ENCODE results near the gene MATN1. TPM values are rescaled to one million over a fixed set of nuclear protein-coding genes. Genes with fewer than 3 reads are reported as not detected.

The MATN1 gene
- total and polyA plus RNA-seq, 12 donors = not detected

DNA sequence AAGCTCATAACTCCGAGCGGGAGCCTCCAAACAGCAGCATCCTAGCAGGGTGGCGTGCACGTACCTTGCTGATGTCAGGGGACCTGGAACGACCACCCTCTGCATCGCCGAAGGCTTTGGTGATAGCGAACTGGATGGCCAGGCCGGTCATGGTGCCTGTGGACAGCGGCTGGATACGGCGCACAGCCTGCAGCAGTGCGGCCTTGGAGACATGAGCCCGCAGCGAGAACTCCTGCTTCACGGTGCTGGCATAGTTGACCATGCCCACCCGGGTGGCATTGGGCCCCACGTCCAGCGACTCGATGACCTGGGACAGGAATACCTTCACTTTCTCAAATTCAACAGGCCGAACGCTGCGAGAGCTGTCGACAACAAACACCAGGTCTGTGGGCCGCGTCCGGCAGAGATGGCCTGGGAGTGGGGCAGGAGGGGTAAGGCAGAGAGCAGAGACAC lies 2.0 kb downstream of the MATN1 start:
- peaks cover 0 to 2% (median 0%) of the 10 kb centered on the region in 11 donors for H3K9me3 ChIP-seq
- H3K4me3 ChIP-seq = no peak overlapping the region
- no peak overlapping the region for H3K27ac ChIP-seq
- no peak for ATAC-seq
- 95 to 97% methylated on average over 27 of the region's 27 CpGs for WGBS, 2 donors
- TF ChIP-seq, protein P1, sequence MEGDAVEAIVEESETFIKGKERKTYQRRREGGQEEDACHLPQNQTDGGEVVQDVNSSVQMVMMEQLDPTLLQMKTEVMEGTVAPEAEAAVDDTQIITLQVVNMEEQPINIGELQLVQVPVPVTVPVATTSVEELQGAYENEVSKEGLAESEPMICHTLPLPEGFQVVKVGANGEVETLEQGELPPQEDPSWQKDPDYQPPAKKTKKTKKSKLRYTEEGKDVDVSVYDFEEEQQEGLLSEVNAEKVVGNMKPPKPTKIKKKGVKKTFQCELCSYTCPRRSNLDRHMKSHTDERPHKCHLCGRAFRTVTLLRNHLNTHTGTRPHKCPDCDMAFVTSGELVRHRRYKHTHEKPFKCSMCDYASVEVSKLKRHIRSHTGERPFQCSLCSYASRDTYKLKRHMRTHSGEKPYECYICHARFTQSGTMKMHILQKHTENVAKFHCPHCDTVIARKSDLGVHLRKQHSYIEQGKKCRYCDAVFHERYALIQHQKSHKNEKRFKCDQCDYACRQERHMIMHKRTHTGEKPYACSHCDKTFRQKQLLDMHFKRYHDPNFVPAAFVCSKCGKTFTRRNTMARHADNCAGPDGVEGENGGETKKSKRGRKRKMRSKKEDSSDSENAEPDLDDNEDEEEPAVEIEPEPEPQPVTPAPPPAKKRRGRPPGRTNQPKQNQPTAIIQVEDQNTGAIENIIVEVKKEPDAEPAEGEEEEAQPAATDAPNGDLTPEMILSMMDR (IDR thresholded peaks at IDR 0.05) = no peak
- no peak for DNase-seq
- H3K36me3 ChIP-seq = peaks cover 0 to 7% (median 0%) of the 10 kb centered on the region in 9 donors
- intact Hi-C loops (cut with DNase I) = loop anchor here in 7 of 10 donors (2.0 to 10.0 kb wide), 6 partner anchors 57 to 433 kb away; partner anchors contain the start of gene SDC3 (in 1 of the 7)
- H3K27me3 ChIP-seq = no peaks in the 10 kb centered on the region
- peaks cover 0 to 15% (median 10%) of the 10 kb centered on the region in 9 donors for H3K4me1 ChIP-seq

DNA sequence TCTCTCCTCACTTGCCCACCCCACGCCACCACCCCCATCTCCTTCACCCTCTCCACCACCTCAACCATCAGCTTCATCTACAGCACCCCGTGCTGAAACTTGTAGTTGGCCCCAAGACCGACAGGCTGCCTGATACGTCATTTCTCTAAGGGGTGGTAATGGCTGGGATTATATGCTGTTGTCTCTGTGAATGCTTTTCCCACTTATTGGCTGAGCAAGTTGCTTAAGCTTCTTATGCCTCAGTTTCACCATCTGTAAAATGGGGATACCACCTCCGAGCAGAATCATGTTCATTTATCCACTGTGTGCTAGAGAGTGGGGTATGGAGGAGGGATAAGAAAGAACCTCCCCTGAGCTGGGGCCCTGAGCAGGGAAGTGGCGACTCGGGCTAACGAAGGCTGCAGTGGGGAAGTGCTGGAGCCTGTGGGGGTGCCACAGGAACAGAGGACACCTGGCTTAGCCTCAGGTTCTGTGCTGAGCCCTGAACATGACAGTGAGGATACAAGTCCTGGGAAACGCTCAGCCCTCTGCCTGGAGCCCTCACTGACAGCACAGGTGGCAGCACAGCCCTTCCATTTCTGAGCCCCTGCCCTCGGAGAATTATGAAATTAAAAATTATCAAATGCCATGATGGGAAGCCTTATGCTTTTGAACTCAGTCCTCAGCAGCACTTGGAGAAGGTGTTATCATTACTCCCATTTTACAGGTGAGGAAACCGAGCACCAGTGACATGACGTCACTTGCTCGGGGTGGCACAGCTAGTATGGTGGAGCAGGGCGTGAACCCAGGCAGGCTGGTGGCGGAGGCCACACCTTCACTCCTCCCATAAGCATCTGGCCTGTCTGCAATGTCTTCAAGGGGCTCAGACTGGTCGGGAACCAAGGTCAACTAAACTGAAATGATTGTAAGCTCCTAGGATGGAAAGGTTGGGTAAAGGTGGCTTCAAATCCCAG lies 2.8 kb downstream of the MATN1 start:
- H3K27ac ChIP-seq = no peak overlapping the region
- 90 to 94% methylated on average over 16 of the region's 16 CpGs for WGBS, 2 donors
- ATAC-seq (no peak), DNase-seq (no peak)
- no peak overlapping the region for H3K4me3 ChIP-seq
- peaks cover 0 to 10% (median 3%) of the 10 kb centered on the region in 11 donors for H3K9me3 ChIP-seq
- no peaks in the 10 kb centered on the region for H3K27me3 ChIP-seq
- peaks cover 0 to 1% (median 0%) of the 10 kb centered on the region in 9 donors for H3K36me3 ChIP-seq
- intact Hi-C loops (cut with DNase I) = loop anchor here in 7 of 10 donors (2.0 to 10.0 kb wide), 6 partner anchors 58 to 434 kb away; partner anchors contain the start of gene SDC3 (in 1 of the 7)
- peaks cover 0 to 15% (median 10%) of the 10 kb centered on the region in 9 donors for H3K4me1 ChIP-seq
- TF ChIP-seq, protein P1 (IDR thresholded peaks at IDR 0.05) = no peak

DNA sequence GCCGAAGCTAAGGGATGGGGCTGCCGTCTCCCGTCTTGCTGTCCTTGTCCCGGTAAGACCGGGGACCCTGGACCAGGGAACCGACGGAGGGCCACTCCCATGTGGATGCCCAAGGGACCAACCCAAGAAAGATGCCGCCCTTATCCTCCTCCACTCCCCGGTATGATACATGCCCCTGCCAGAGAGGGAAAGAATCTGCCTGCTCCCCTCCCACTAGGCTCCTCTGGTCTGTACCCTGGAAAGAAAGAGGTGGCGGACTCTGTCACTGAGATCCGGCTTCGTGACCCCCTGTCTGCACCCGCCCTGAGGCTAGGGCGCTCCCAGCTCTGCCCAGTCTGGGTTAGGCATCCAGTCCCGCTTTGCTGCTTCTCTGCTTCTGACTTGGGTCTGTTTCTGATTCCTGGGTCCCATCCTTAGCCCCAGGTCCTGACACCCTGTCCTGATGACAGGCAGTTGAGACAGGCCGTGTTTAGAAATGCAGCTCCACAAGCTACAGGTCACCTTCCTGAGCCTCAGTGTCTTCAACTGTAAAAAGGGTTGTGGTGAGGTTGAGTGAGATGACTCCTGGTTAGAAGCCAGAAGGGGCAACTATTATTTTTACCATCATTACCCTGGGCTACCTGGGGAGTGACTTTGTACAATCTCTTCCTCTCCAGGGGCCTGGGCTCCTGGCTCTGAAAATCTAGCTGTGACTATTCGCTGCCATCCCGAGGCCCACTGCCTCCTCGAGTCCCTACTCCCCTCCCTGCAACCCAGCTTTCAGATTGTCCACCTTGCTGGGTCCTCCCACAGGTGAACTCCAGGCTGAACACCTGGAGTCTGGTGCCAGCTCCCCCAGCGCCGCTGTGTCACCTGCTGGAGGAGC lies 3.7 kb downstream of the MATN1 start:
- no peaks in the 10 kb centered on the region for H3K36me3 ChIP-seq
- 33 to 34% methylated on average over 21 of the region's 21 CpGs for WGBS, 2 donors
- H3K27me3 ChIP-seq = no peaks in the 10 kb centered on the region
- intact Hi-C loops (cut with DNase I) = loop anchor here (1.0 to 10.0 kb wide), 13 partner anchors 59 to 1487 kb away; partner anchors contain the start of genes MECR (in 2 of the 10), PTPRU (in 1 of the 10) and SDC3 (in 1 of the 10)
- DNase-seq (no peak), ATAC-seq (no peak)
- TF ChIP-seq, protein P1 (IDR thresholded peaks at IDR 0.05) = peak in 1 of 9 donors; percentile 48
- H3K9me3 ChIP-seq = peaks cover 0 to 18% (median 6%) of the 10 kb centered on the region in 11 donors
- H3K4me3 ChIP-seq = peak overlapping the region in 9 of 10 donors; percentile 48 to 65 (median 59)
- H3K4me1 ChIP-seq = peaks cover 0 to 15% (median 10%) of the 10 kb centered on the region in 9 donors
- H3K27ac ChIP-seq = peak overlapping the region in 9 of 10 donors; percentile 93 to 99 (median 96)
